A549 treated with AZD9567 at 1 μM for 4 hours (cell line): ENCODE data around the gene RPL27A. TPM values are rescaled to one million over a fixed set of nuclear protein-coding genes. Genes with fewer than 3 reads are reported as not detected.

ENCODE experiments used
- total RNA-seq: library from RNA; stranded (reverse); fragments of 200-300 nt; extraction: Qiagen RNA extraction; gene quantifications from 5 replicates; pipeline ENCODE4 v1.2.3, GENCODE V29; 2022; ENCODE audit not compliant: insufficient read depth

The RPL27A gene
- total RNA-seq, result 2,105 to 2,627 TPM (median 2,594 TPM) in 5 replicates

DNA sequence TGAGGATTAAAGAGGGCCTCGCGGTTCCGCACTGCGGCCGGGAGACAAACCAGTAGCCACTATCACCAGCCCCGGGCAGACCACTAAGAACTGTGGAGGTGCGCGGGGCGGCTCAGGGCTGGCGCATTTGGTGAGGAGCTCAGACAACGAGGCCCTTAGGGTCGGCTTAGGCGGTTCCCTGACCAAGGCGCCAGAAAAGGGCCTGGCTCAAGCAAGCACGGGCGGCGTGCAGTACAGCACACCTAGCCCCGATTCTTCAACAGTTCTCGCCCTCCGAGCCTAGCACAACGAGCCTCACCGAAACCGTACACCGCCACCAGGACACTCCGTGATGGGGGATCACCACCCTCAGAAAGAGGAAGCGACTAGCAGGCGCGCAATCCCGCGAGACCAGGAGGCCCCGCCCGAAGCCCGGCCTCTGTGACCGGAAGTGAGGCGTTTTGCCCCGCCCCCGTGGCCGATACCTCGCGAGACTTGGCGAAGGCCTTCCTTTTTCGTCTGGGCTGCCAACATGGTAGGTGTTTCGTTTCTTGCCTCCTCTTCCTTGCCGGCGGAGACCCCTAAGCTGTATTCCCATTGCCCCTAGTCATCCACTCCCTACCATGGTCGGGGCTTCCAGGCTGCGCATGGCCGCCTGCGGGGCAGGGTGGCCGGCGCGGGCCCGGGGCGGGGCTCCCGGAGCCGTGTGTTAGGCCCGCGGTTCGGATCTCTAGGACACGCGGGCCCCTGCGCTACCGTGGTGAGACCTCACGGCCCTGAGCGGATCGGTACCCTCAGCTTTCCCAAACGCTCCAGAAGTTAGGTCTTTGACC, at the start of gene RPL27A, which contains the start of gene TRIM66:
Gene RPL27A (plus strand): TSS at position 490 of the 812 bp plus-strand sequence. CDS start 22 bp downstream, at position 512.
Gene TRIM66 (minus strand): TSS at position 363 of the 812 bp plus-strand sequence. CDS start 10,391 bp downstream, outside the sequence.

Other genes starting within 250 kb of the RPL27A start
- gene STK33, start 88.6 kb upstream of the RPL27A start, total RNA-seq, result 3.5 to 4.7 TPM (median 4.6 TPM) in 5 replicates
- 1.3 to 2.9 TPM (median 2.5 TPM) in 5 replicates for gene TRIM66, start 127 bp upstream of the RPL27A start, total RNA-seq
- gene AKIP1, start 228.4 kb downstream of the RPL27A start, total RNA-seq, result 40.8 to 45.7 TPM (median 41.0 TPM) in 5 replicates